GM19468 (cell line): ENCODE data around the gene SPATA33.
"Not testable (repeated sequence)": the region's sequence is repeated elsewhere in the genome, so short reads cannot be mapped to it uniquely, and the experiment has no call there.

ENCODE experiments used
- ATAC-seq: cut with Tn5 transposase; IDR thresholded peaks from one replicate; pipeline ENCODE4 v1.9.1; 2021; ENCODE audit warnings: mild to moderate bottlenecking, moderate library complexity, moderate number of reproducible peaks; ENCODE audit not compliant: unreplicated experiment; ENCODE audit errors: extremely low read depth

The SPATA33 gene

GRCh38 chr16:89624777-89625761 is 32.6 kb upstream of the SPATA33 start:
- no peak for ATAC-seq

GRCh38 chr16:89629827-89630610 is 27.6 kb upstream of the SPATA33 start:
- ATAC-seq = no peak

- ATAC-seq = no peak
Observed at GRCh38 chr16:89633064-89633631, 24.5 kb upstream of the SPATA33 start.

- not testable (repeated sequence) for ATAC-seq
Observed at GRCh38 chr16:89634463-89635385, 22.9 kb upstream of the SPATA33 start.

- no peak for ATAC-seq
Observed at GRCh38 chr16:89636663-89637062, 21.0 kb upstream of the SPATA33 start.

DNA sequence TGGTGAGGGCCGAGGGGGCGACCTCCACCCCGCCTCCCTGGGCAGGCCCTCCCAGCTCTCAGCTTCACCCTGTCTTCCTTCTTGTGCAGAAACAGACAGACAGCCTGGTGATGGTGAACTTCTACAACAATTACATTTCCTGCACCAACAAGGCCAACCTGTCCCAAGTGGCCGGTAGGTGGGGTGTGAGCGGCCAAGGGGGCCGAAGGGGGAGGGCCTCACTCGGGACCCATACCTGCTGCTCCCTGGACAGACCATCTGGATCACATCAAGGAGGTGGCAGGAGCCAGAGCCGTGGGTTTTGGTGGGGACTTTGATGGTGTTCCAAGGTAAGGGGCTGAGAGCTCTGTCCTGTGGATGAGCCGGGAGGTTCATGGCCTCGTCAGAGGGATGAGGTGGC is 20.3 kb upstream of the SPATA33 start:
- ATAC-seq = no peak

DNA sequence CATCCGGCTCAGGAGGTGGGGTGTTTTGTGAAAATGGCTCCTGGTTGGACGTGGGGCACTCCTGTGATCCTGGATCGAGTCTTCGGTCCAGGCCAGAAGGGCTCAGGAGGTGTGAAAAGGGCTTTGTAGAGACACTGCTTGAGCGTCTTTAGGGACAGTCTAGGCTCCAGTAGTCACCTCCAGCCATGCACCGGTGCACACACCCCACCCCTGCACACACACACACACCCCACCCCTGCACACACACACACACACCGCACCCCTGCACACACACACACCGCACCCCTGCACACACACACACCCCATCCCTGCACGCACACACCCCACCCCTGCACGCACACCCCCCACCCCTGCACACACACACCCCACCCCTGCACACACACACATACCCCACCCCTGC is 19.2 kb upstream of the SPATA33 start:
- no peak for ATAC-seq

DNA sequence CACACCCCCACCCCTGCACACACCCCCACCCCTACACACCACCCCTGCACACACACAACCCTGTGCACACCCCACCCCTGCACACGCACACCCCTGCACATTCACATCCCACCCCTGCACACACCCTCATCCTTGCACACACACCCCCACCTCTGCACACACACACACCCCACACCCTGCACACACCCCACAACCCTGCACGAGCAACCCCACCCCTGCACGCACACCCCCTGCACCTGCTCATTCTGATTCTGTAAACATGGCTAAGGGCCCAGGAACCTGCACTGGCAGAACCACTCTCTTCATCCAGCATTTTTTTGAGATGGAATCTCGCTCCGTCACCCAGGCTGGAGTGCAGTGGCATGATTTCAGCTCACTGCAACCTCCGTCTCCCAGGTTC is 18.3 kb upstream of the SPATA33 start:
- no peak for ATAC-seq

DNA sequence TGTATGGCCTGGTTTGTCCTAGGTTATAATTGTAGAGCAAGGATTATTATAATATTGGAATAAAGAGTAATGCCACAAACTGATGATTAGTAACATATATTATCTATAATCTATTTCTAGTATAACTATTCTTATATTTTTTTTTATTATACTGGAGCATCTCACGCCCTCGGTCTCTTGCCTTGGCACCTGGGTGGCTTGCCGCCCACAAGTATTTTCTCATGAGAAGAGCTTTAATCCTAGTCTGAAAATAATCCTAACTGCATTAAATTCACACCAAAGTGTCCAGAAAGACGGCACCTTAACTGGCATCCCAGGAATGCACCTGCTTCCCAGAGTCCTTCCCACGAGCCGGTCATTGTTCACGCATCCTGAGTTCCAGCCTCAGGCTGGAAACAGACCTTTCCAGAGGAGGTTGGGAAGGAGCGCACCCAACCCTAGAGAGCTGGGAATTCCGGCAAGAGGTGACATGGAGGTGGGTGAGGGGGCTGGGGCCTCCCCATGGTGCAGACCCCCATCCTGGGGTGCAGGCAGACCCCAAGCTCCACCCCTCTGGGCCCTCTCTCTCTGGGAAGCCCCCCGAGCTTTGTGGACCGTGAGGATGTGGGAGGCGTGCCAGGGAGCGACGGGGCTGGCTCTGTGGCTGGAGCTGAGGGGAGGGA is 16.0 kb upstream of the SPATA33 start:
- no peak for ATAC-seq

DNA sequence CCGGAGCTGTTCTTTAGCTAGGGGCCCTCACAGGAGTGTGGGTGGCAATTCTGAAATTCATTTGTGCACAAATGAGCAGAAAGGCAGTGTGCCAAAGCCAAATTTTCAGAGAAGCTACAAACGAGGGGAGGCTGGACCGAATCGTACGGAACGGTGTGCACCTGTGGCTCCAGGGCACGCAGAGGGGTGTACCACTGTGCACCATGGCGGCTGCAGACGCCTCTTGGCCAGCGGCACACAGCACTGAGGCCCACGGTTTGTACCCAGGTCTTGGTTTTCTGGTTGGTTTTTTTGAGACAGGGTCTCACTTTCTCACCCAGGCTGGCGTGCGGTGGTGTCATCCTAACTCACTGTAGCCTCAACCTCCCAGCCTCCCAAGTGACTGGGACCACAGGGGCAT is 15.1 kb upstream of the SPATA33 start:
- ATAC-seq = no peak

GRCh38 chr16:89643769-89644300 is 13.8 kb upstream of the SPATA33 start:
- no peak for ATAC-seq

- ATAC-seq = no peak
Observed at GRCh38 chr16:89645122-89645521, 12.5 kb upstream of the SPATA33 start.

DNA sequence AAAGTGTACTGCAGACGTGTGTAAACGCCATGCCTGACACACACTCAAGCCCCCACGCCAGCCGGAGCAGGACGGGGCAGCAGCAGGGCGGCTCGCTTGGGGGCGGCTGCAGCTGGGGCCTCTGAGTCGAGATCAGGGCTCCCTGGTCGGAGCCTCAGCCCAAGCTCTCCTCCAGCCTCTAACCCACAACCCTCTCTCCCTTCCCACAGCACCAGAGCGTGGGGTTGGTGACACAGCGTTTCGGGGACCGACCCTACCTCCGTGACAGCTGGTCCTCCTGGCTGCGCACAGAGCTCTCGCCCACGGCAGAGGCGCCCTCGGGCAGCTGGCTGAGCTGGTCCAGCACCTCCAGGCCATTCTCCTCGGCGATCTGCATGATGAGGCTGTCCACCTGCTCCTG is 11.4 kb upstream of the SPATA33 start:
- no peak for ATAC-seq

DNA sequence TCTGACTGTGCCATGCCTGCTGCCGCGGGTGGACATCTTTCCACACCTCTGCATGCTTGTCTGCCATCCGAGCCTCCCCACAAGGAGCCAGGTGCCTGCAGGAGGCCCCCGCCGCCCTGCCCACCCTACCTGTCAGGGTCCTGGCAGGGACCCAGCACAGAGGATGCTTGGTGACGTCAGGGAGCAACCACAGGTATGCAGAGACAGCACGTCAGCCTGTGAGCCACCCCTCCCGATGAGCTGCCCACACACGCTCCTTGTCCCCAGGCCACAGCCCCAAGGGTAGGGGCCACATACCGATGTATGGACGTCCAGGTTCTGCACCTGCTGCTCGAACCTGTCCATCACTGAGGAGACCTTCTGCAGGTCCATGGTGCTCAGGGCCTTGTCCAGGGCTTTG is 10.7 kb upstream of the SPATA33 start:
- ATAC-seq = no peak

DNA sequence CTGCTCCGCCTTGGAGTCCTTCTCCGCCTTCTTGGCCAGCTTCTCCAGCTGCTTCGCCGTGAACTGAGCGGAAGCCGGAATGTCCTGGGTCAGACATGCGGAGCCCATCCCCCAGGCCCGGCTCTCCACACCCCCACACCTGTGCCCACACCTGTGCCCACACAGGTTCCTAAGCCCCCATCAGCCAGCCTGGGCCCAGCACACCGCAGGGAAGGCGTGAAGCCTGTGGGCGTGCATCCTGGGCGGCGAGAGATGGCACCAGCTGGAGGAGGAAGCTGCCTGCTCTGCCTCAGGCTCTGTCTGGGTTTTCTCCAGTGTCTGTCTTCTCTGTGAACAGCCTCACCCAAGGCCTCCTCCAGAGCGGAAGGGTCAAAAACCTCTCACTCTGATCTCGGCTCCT is 6.1 kb upstream of the SPATA33 start:
- no peak for ATAC-seq

DNA sequence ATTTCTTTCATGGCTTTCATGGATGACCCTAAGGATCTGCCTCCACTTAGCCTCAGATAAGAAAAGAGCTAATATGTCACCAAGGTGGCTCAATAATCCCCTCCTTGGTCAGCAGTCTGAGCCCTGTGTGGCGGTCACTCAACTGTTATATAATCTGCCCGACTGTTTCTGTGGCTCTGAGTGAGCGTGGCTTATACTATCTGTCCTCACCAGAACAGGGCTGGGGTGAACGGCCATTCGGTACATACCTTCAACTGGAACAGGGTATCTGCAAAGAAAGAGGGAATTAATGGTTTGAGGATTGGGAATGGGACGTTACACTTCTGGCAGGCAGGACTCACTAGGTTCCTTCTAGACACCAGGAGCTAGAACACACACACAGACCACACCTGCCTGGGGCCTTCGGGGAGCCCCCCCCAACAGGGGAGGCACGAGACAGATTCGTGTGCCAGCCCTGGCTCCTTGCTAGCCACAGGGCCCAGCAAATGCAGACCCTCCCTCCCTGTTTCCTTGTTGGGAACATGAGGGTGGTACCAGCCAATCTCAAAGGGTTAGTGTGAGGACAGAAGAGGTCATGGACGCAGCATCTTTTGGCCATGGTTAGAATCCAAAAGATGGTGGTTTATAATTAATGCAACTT is 3.9 kb upstream of the SPATA33 start:
- ATAC-seq = no peak

- no peak for ATAC-seq
Observed at GRCh38 chr16:89655062-89655643, 2.5 kb upstream of the SPATA33 start.

- no peak for ATAC-seq
Observed at GRCh38 chr16:89656435-89657121, 1.1 kb upstream of the SPATA33 start.
